Neural crest cell (in vitro differentiated cells): ENCODE results near the gene MLYCD. TPM values are rescaled to one million over a fixed set of nuclear protein-coding genes. Genes with fewer than 3 reads are reported as not detected.
A peak's percentile ranks its signal among the peaks of the same experiment; 100 is the strongest.
"Not testable (repeated sequence)": the region's sequence is repeated elsewhere in the genome, so short reads cannot be mapped to it uniquely, and the experiment has no call there.

Experiments used
- DNase-seq: peaks from one replicate; pipeline ENCODE4 v3.0.0; 2021; ENCODE audit warnings: low read depth, mixed read lengths, low spot score
- H3K27ac Mint-ChIP-seq: one replicate; pipeline ENCODE4 v1.8.0; 2021; ENCODE audit warnings: mild to moderate bottlenecking, mixed read lengths; ENCODE audit not compliant: unreplicated experiment
- H3K27me3 Mint-ChIP-seq: 2 replicates; pipeline ENCODE4 v1.8.0; 2021; ENCODE audit warnings: low read depth, mild to moderate bottlenecking, mixed read lengths
- H3K36me3 Mint-ChIP-seq: 2 replicates; pipeline ENCODE4 v1.8.0; 2021; ENCODE audit warnings: low read depth, mild to moderate bottlenecking, mixed read lengths
- H3K4me1 Mint-ChIP-seq: 2 replicates; pipeline ENCODE4 v1.8.0; 2021; ENCODE audit warnings: mixed read lengths
- H3K4me3 Mint-ChIP-seq: one replicate; pipeline ENCODE4 v1.8.0; 2021; ENCODE audit warnings: mild to moderate bottlenecking, mixed read lengths
- H3K9me3 Mint-ChIP-seq: 2 replicates; pipeline ENCODE4 v1.8.0; 2021; ENCODE audit warnings: mixed read lengths
- total RNA-seq: library from RNA; stranded (reverse); gene quantifications from 2 replicates; pipeline ENCODE4 v1.2.1, GENCODE V29; 2021
- TF ChIP-seq, protein P1 (sequence below): fragments of 200-600 bp; sonication (generic); conservative IDR thresholded peaks from 2 replicates; pipeline ENCODE4 v1.5.0; 2021; ENCODE audit warnings: antibody characterized with exemption, mild to moderate bottlenecking

Gene MLYCD
- total RNA-seq, 1 donor from 2014 or later: 5.2 TPM

- Mint-ChIP-seq H3K4me3 (no peak overlapping the region), H3K36me3 (no peaks in the 10 kb centered on the region), H3K9me3 (no peaks in the 10 kb centered on the region), H3K27ac (peak overlapping the region; percentile 93), H3K4me1 (peaks cover 9% of the 10 kb centered on the region), H3K27me3 (no peaks in the 10 kb centered on the region)
- no peak for DNase-seq
- TF ChIP-seq, protein P1, sequence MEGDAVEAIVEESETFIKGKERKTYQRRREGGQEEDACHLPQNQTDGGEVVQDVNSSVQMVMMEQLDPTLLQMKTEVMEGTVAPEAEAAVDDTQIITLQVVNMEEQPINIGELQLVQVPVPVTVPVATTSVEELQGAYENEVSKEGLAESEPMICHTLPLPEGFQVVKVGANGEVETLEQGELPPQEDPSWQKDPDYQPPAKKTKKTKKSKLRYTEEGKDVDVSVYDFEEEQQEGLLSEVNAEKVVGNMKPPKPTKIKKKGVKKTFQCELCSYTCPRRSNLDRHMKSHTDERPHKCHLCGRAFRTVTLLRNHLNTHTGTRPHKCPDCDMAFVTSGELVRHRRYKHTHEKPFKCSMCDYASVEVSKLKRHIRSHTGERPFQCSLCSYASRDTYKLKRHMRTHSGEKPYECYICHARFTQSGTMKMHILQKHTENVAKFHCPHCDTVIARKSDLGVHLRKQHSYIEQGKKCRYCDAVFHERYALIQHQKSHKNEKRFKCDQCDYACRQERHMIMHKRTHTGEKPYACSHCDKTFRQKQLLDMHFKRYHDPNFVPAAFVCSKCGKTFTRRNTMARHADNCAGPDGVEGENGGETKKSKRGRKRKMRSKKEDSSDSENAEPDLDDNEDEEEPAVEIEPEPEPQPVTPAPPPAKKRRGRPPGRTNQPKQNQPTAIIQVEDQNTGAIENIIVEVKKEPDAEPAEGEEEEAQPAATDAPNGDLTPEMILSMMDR: no peak
Observed at GRCh38 chr16:83946781-83947566, 48.1 kb downstream of the MLYCD start.

DNA sequence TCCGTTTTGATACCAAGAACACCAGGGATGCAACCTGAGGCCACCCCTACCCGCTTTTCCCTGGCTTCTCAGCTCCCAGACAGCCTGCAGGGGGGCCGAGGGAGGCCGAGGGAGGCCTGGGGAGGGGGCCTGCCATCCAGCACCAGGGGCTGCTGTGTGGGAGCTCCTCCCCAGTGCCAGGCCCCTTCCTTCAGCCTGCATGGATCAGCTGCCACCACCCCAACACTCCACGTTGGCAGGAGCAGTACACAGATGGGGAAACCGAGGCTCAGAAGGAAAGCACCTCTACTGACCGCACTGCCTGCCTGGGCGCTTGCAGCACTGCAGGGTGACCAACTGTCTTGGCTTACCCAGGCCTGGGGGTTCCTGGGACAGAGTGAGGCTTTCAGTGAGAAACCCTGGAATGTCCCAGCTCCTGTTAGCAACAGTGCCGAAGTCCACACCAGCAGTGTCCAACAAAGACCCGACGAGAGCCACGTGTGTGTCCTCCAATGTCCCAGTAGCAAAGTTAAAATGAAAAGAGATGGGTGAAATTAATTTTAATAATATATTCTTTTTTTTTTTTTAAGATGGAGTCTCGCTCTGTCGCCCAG lies 48.8 kb downstream of the MLYCD start:
- no peak for DNase-seq
- no peaks in the 10 kb centered on the region for H3K9me3 Mint-ChIP-seq
- H3K27ac Mint-ChIP-seq: no peak overlapping the region
- no peaks in the 10 kb centered on the region for H3K36me3 Mint-ChIP-seq
- H3K4me1 Mint-ChIP-seq: peaks cover 9% of the 10 kb centered on the region
- H3K4me3 Mint-ChIP-seq: no peak overlapping the region
- TF ChIP-seq, protein P1: no peak
- H3K27me3 Mint-ChIP-seq: no peaks in the 10 kb centered on the region

GRCh38 chr16:83948914-83949723 lies 50.2 kb downstream of the MLYCD start:
- H3K9me3 Mint-ChIP-seq: no peaks in the 10 kb centered on the region
- H3K36me3 Mint-ChIP-seq: no peaks in the 10 kb centered on the region
- H3K27me3 Mint-ChIP-seq: peaks cover 3% of the 10 kb centered on the region
- no peak for DNase-seq
- no peak overlapping the region for H3K27ac Mint-ChIP-seq
- no peak overlapping the region for H3K4me3 Mint-ChIP-seq
- TF ChIP-seq, protein P1: no peak
- peaks cover 12% of the 10 kb centered on the region for H3K4me1 Mint-ChIP-seq

DNA sequence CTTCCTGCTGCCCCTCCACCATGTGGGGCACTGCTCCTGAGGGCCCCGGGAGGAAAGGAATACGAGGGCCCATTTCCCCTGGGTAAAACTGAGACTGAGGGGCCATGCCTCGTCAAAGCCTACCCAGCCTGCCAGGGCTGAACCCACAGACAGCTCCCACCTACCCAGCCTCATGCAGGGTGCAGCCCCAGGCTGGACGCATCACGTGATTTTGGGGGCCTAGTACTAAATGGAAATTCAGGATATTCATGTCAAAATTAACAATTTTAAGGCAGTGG lies 50.7 kb downstream of the MLYCD start:
- no peaks in the 10 kb centered on the region for H3K36me3 Mint-ChIP-seq
- H3K27me3 Mint-ChIP-seq: peaks cover 9% of the 10 kb centered on the region
- no peak overlapping the region for H3K4me3 Mint-ChIP-seq
- H3K4me1 Mint-ChIP-seq: peaks cover 16% of the 10 kb centered on the region
- TF ChIP-seq, protein P1: no peak
- DNase-seq: no peak
- H3K9me3 Mint-ChIP-seq: no peaks in the 10 kb centered on the region
- H3K27ac Mint-ChIP-seq: no peak overlapping the region

GRCh38 chr16:83950862-83951399 lies 52.0 kb downstream of the MLYCD start:
- not testable (repeated sequence) for H3K27me3 Mint-ChIP-seq, H3K9me3 Mint-ChIP-seq, H3K36me3 Mint-ChIP-seq, DNase-seq, H3K27ac Mint-ChIP-seq, H3K4me3 Mint-ChIP-seq
- peaks cover 12% of the 10 kb centered on the region for H3K4me1 Mint-ChIP-seq
